ENCODE measurements around the gene LIM2. TPM values are rescaled to one million over a fixed set of nuclear protein-coding genes. Genes with fewer than 3 reads are reported as not detected.

Gene LIM2
- total and polyA plus RNA-seq, 7 donors = not detected

- intact Hi-C loops (cut with DNase I) = no loop called here
- H3K27me3 ChIP-seq (ENCODE audit: insufficient read depth in 3 of 3, low read length in 2 of 3) = peaks cover 0 to 3% (median 0%) of the 10 kb centered on the region in 3 donors
- ATAC-seq = no peak
- no peaks in the 10 kb centered on the region for H3K9me3 ChIP-seq
- DNase-seq = no peak
- H3K4me3 ChIP-seq = no peak overlapping the region
- no peaks in the 10 kb centered on the region for H3K36me3 ChIP-seq (ENCODE audit: insufficient read depth in 1 of 2, low read depth in 1 of 2)
- peaks cover 8% of the 10 kb centered on the region for H3K4me1 ChIP-seq
- WGBS, 3 donors = 94 to 99% (median 96%) methylated on average over 2 of the region's 2 CpGs
- TF ChIP-seq CTCF (IDR thresholded peaks at IDR 0.05) = no peak
- no peak overlapping the region for H3K27ac ChIP-seq
These were observed 8.4 kb upstream of the LIM2 start for GRCh38 chr19:51396175-51396574.

- no peaks in the 10 kb centered on the region for H3K36me3 ChIP-seq (ENCODE audit: insufficient read depth in 1 of 2, low read depth in 1 of 2)
- TF ChIP-seq CTCF (IDR thresholded peaks at IDR 0.05) = peak; percentile 7
- ATAC-seq = peak; percentile 97 to 98 (median 98)
- H3K4me3 ChIP-seq = peak overlapping the region; percentile 56
- WGBS, 3 donors = 1 to 2% (median 1%) methylated on average over 45 of the region's 45 CpGs
- H3K27ac ChIP-seq = peak overlapping the region; percentile 67
- peak; percentile 92 for DNase-seq
- no peaks in the 10 kb centered on the region for H3K9me3 ChIP-seq
- peaks cover 8% of the 10 kb centered on the region for H3K4me1 ChIP-seq
- intact Hi-C loops (cut with DNase I) = loop anchor here in 1 of 2 donors (2.0 kb wide), 1 partner anchor 21 kb away; the partner anchor contains the start of gene NKG7
- peaks cover 0 to 3% (median 0%) of the 10 kb centered on the region in 3 donors for H3K27me3 ChIP-seq (ENCODE audit: insufficient read depth in 3 of 3, low read length in 2 of 3)
These were observed 6.5 kb upstream of the LIM2 start for GRCh38 chr19:51394050-51394836.

GRCh38 chr19:51392701-51393100 lies 4.9 kb upstream of the LIM2 start:
- intact Hi-C loops (cut with DNase I) = no loop called here
- TF ChIP-seq CTCF (IDR thresholded peaks at IDR 0.05) = no peak

GRCh38 chr19:51391073-51391611 lies 3.4 kb upstream of the LIM2 start:
- Histone ChIP-seq H3K4me3 (no peak overlapping the region), H3K4me1 (peaks cover 8% of the 10 kb centered on the region), H3K36me3 (ENCODE audit: insufficient read depth in 1 of 2, low read depth in 1 of 2) (no peaks in the 10 kb centered on the region), H3K9me3 (no peaks in the 10 kb centered on the region), H3K27ac (no peak overlapping the region), H3K27me3 (ENCODE audit: insufficient read depth in 3 of 3, low read length in 2 of 3) (peaks cover 0 to 3% (median 0%) of the 10 kb centered on the region in 3 donors)
- TF ChIP-seq CTCF (IDR thresholded peaks at IDR 0.05) = no peak
- 66 to 69% (median 69%) methylated on average over 8 of the region's 8 CpGs for WGBS, 3 donors
- DNase-seq = no peak
- intact Hi-C loops (cut with DNase I) = no loop called here
- ATAC-seq = no peak

More at GRCh38 chr19:51392701-51393100, 4.9 kb upstream of the LIM2 start:
- H3K27me3 ChIP-seq (ENCODE audit: insufficient read depth in 3 of 3, low read length in 2 of 3) = peaks cover 0 to 3% (median 0%) of the 10 kb centered on the region in 3 donors
- no peak for ATAC-seq
- H3K36me3 ChIP-seq (ENCODE audit: insufficient read depth in 1 of 2, low read depth in 1 of 2) = no peaks in the 10 kb centered on the region
- no peak overlapping the region for H3K4me3 ChIP-seq
- H3K9me3 ChIP-seq = no peaks in the 10 kb centered on the region
- no peak overlapping the region for H3K27ac ChIP-seq
- WGBS, 3 donors = 62 to 94% (median 86%) methylated on average over 1 of the region's 1 CpG
- no peak for DNase-seq
- H3K4me1 ChIP-seq = peaks cover 8% of the 10 kb centered on the region

All from psoas muscle (tissue), 8 donors.